ENCODE data around the gene RNF166. TPM values are rescaled to one million over a fixed set of nuclear protein-coding genes. Genes with fewer than 3 reads are reported as not detected.

The RNF166 gene
- total RNA-seq, 1 donor from 2014 or later, result 50.6 TPM

GRCh38 chr16:88688013-88688778, 18.0 kb downstream of the RNF166 start:
- ATAC-seq (no peak), DNase-seq (no peak)
- H3K36me3 ChIP-seq, result no peaks in the 10 kb centered on the region
- no peaks in the 10 kb centered on the region for H3K9me3 ChIP-seq
- H3K4me1 ChIP-seq, result peaks cover 26% of the 10 kb centered on the region
- H3K27ac ChIP-seq, result no peak overlapping the region
- no peak overlapping the region for H3K4me3 ChIP-seq
- intact Hi-C loops (cut with DNase I), result no loop called here
- TF ChIP-seq, protein P1, sequence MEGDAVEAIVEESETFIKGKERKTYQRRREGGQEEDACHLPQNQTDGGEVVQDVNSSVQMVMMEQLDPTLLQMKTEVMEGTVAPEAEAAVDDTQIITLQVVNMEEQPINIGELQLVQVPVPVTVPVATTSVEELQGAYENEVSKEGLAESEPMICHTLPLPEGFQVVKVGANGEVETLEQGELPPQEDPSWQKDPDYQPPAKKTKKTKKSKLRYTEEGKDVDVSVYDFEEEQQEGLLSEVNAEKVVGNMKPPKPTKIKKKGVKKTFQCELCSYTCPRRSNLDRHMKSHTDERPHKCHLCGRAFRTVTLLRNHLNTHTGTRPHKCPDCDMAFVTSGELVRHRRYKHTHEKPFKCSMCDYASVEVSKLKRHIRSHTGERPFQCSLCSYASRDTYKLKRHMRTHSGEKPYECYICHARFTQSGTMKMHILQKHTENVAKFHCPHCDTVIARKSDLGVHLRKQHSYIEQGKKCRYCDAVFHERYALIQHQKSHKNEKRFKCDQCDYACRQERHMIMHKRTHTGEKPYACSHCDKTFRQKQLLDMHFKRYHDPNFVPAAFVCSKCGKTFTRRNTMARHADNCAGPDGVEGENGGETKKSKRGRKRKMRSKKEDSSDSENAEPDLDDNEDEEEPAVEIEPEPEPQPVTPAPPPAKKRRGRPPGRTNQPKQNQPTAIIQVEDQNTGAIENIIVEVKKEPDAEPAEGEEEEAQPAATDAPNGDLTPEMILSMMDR (IDR thresholded peaks at IDR 0.05), result no peak
- peaks cover 12% of the 10 kb centered on the region for H3K27me3 ChIP-seq

DNA sequence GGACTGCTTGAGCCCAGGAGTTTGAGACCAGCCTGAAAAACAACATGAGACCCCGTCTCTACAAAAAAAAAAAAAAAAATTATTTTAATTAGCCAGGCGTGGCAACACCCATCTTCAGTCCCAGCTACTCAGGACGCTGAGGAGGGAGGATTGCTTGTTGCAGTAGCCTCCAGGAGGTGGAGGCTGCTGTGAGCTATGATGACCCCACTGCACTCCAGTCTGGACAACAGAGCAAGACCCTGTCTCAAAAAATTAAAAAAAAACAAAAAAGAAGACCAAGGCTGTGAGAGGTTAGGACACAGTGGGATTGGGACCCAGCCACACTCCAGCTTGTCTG, 18.6 kb downstream of the RNF166 start:
- Histone ChIP-seq H3K9me3 (no peaks in the 10 kb centered on the region), H3K27me3 (peaks cover 12% of the 10 kb centered on the region), H3K4me1 (peaks cover 26% of the 10 kb centered on the region), H3K27ac (no peak overlapping the region), H3K4me3 (no peak overlapping the region), H3K36me3 (no peaks in the 10 kb centered on the region)
- TF ChIP-seq, protein P1 (IDR thresholded peaks at IDR 0.05), result no peak
- intact Hi-C loops (cut with DNase I), result no loop called here
- DNase-seq (no peak), ATAC-seq (no peak)

GRCh38 chr16:88687254-88687576, 19.0 kb downstream of the RNF166 start:
- Histone ChIP-seq H3K4me3 (no peak overlapping the region), H3K27me3 (peaks cover 12% of the 10 kb centered on the region), H3K27ac (no peak overlapping the region), H3K36me3 (no peaks in the 10 kb centered on the region), H3K4me1 (peaks cover 23% of the 10 kb centered on the region), H3K9me3 (no peaks in the 10 kb centered on the region)
- TF ChIP-seq, protein P1 (IDR thresholded peaks at IDR 0.05), result no peak
- ATAC-seq (no peak), DNase-seq (no peak)
- intact Hi-C loops (cut with DNase I), result no loop called here

GRCh38 chr16:88686439-88687253, 19.6 kb downstream of the RNF166 start, which contains the start of gene SNAI3:
TSS of gene SNAI3 (minus strand) at chr16:88686507. CDS start at chr16:88686406, 101 bp downstream.
- peak within 1 kb of the TSS; percentile 60 for H3K4me3 ChIP-seq
- TF ChIP-seq, protein P1 (IDR thresholded peaks at IDR 0.05), result no peak
- no peaks in the 10 kb centered on the region for H3K36me3 ChIP-seq
- DNase-seq (peak; percentile 96), ATAC-seq (peak; percentile 94)
- peak within 1 kb of the TSS; percentile 11 for H3K27ac ChIP-seq
- no peaks in the 10 kb centered on the region for H3K9me3 ChIP-seq
- peaks cover 23% of the 10 kb centered on the region for H3K4me1 ChIP-seq
- peaks cover 17% of the 10 kb centered on the region for H3K27me3 ChIP-seq
- intact Hi-C loops (cut with DNase I), result no loop called here

DNA sequence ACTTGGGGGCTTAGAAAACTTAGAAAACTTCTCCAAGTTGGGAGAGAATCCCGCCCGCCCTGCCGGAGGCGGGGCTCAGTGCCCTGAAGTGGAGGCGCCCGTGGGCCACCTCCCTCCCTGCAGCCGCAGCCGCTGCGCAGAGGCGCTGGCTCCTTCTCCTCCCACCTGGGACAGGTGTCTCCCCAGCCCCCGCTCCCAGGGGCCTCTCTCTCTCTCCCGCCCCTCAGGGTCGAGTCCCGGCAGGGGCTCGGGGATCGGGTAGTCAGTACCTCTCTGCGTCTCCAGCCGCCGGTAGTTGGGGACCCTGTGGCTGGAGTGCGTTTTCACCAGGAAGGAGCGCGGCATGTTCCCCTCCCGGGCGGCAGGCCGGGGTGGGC, 20.2 kb downstream of the RNF166 start:
- Histone ChIP-seq H3K27me3 (peaks cover 13% of the 10 kb centered on the region), H3K9me3 (no peaks in the 10 kb centered on the region), H3K36me3 (no peaks in the 10 kb centered on the region), H3K27ac (peak overlapping the region; percentile 11), H3K4me3 (peak overlapping the region; percentile 60), H3K4me1 (peaks cover 29% of the 10 kb centered on the region)
- ATAC-seq, result peak; percentile 59
- TF ChIP-seq, protein P1 (IDR thresholded peaks at IDR 0.05), result no peak
- intact Hi-C loops (cut with DNase I), result no loop called here
- DNase-seq, result peak; percentile 83
